Spinal cord (tissue), 10 donors: ENCODE results near the gene GNAQ. TPM values are rescaled to one million over a fixed set of nuclear protein-coding genes. Genes with fewer than 3 reads are reported as not detected.
"Not testable (repeated sequence)": the region's sequence is repeated elsewhere in the genome, so short reads cannot be mapped to it uniquely, and the experiment has no call there.

Source experiments
- DNase-seq, 6 donors: peaks; one replicate each; pipeline versions ENCODE4 v3.0.0 to v3.0.0-alpha.2; 2013 to 2015; ENCODE audit warnings: low spot score in 6 of 6, low read depth in 4 of 6
- H3K27ac ChIP-seq: one replicate; pipeline ENCODE4 v1.5.1; 2013; ENCODE audit warnings: low read depth, low read length, control low read depth
- H3K27me3 ChIP-seq: one replicate; pipeline ENCODE4 v1.6.1; 2013; ENCODE audit warnings: low read length; ENCODE audit not compliant: control insufficient read depth, insufficient read depth
- H3K36me3 ChIP-seq: one replicate; pipeline ENCODE4 v1.6.1; 2013; ENCODE audit warnings: low read length; ENCODE audit not compliant: control insufficient read depth, insufficient read depth
- H3K4me1 ChIP-seq: one replicate; pipeline ENCODE4 v1.6.1; 2013; ENCODE audit warnings: low read length; ENCODE audit not compliant: control insufficient read depth, insufficient read depth
- H3K4me3 ChIP-seq: one replicate; pipeline ENCODE4 v1.5.1; 2013; ENCODE audit warnings: low read depth, low read length, control low read depth
- H3K9me3 ChIP-seq: one replicate; pipeline ENCODE4 v1.6.1; 2013; ENCODE audit warnings: low read length; ENCODE audit not compliant: control insufficient read depth, insufficient read depth
- WGBS: methylation state at CpG from one replicate; pipeline ENCODE4 v1.1.5; 2013; ENCODE audit warnings: missing lambda C conversion rate; ENCODE audit not compliant: insufficient coverage; 5-methylcytosine and 5-hydroxymethylcytosine counted together
- polyA plus RNA-seq, 2 donors: library from polyadenylated mRNA; unstranded; fragments of 120-200 nt; gene quantifications; one replicate each; pipeline ENCODE4 v1.2.1, GENCODE V29; 2013; ENCODE audit not compliant: insufficient read length in 2 of 2
- total RNA-seq, 2 donors: library from RNA; depleted of rRNA in 1 of 2; stranded (reverse); fragments of 120-200 nt in 1 of 2; fragments of >200 nt in 1 of 2; gene quantifications; one replicate each; pipeline versions ENCODE4 v1.2.3 to v1.2.4, GENCODE V29; 2013 to 2014
- donor health status: healthy.

GNAQ gene
- total and polyA plus RNA-seq, 4 donors: 53.2 to 134 (median 102) TPM

GRCh38 chr9:77892955-77893514 is 138.6 kb downstream of the GNAQ start:
- no peak for DNase-seq
- H3K4me3 ChIP-seq: no peak overlapping the region
- H3K9me3 ChIP-seq: no peaks in the 10 kb centered on the region
- H3K27me3 ChIP-seq: no peaks in the 10 kb centered on the region
- no peaks in the 10 kb centered on the region for H3K36me3 ChIP-seq
- WGBS: 100% methylated on average over 1 of the region's 3 CpGs
- peaks cover 9% of the 10 kb centered on the region for H3K4me1 ChIP-seq
- H3K27ac ChIP-seq: no peak overlapping the region

- WGBS: 11% methylated on average over 1 of the region's 1 CpG
- H3K27ac ChIP-seq: no peak overlapping the region
- no peaks in the 10 kb centered on the region for H3K36me3 ChIP-seq
- H3K4me3 ChIP-seq: no peak overlapping the region
- H3K9me3 ChIP-seq: no peaks in the 10 kb centered on the region
- DNase-seq: no peak
- H3K27me3 ChIP-seq: no peaks in the 10 kb centered on the region
- peaks cover 3% of the 10 kb centered on the region for H3K4me1 ChIP-seq
Measured at GRCh38 chr9:77892171-77892570, 139.4 kb downstream of the GNAQ start.

- Histone ChIP-seq H3K9me3 (no peaks in the 10 kb centered on the region), H3K36me3 (no peaks in the 10 kb centered on the region), H3K27me3 (no peaks in the 10 kb centered on the region), H3K4me1 (no peaks in the 10 kb centered on the region), H3K4me3 (no peak overlapping the region), H3K27ac (no peak overlapping the region)
- DNase-seq: no peak
- 86% methylated on average over 2 of the region's 8 CpGs for WGBS
Measured at GRCh38 chr9:77891128-77891800, 140.3 kb downstream of the GNAQ start.

- H3K36me3 ChIP-seq: no peaks in the 10 kb centered on the region
- H3K27me3 ChIP-seq: no peaks in the 10 kb centered on the region
- WGBS: no CpG with 5 or more reads among the region's 2 CpGs
- H3K4me1 ChIP-seq: peaks cover 4% of the 10 kb centered on the region
- H3K9me3 ChIP-seq: no peaks in the 10 kb centered on the region
- no peak overlapping the region for H3K27ac ChIP-seq
- no peak overlapping the region for H3K4me3 ChIP-seq
- no peak for DNase-seq
Measured at GRCh38 chr9:77887662-77888061, 143.9 kb downstream of the GNAQ start.

GRCh38 chr9:77885104-77885672 is 146.4 kb downstream of the GNAQ start:
- Histone ChIP-seq H3K36me3 (no peaks in the 10 kb centered on the region), H3K9me3 (no peaks in the 10 kb centered on the region), H3K4me3 (no peak overlapping the region), H3K4me1 (peaks cover 9% of the 10 kb centered on the region), H3K27me3 (no peaks in the 10 kb centered on the region), H3K27ac (peak overlapping the region; percentile 40)
- peak in 2 of 6 donors; percentile 24 to 62 for DNase-seq
- 50% methylated on average over 1 of the region's 3 CpGs for WGBS

GRCh38 chr9:77883846-77884771 is 147.5 kb downstream of the GNAQ start:
- DNase-seq: peak in 1 of 6 donors; percentile 22

GRCh38 chr9:77883133-77883532 is 148.5 kb downstream of the GNAQ start:
- no peaks in the 10 kb centered on the region for H3K27me3 ChIP-seq
- peaks cover 9% of the 10 kb centered on the region for H3K4me1 ChIP-seq
- no peaks in the 10 kb centered on the region for H3K36me3 ChIP-seq
- H3K27ac ChIP-seq: no peak overlapping the region
- H3K9me3 ChIP-seq: no peaks in the 10 kb centered on the region
- H3K4me3 ChIP-seq: no peak overlapping the region
- DNase-seq: no peak

More at GRCh38 chr9:77883846-77884771, 147.5 kb downstream of the GNAQ start:
- WGBS: 46% methylated on average over 2 of the region's 5 CpGs
- Histone ChIP-seq H3K4me3 (no peak overlapping the region), H3K9me3 (no peaks in the 10 kb centered on the region), H3K4me1 (peaks cover 9% of the 10 kb centered on the region), H3K36me3 (no peaks in the 10 kb centered on the region), H3K27me3 (no peaks in the 10 kb centered on the region), H3K27ac (peak overlapping the region; percentile 19)

- no peak overlapping the region for H3K27ac ChIP-seq
- no peak for DNase-seq
- H3K4me3 ChIP-seq: no peak overlapping the region
- no peaks in the 10 kb centered on the region for H3K36me3 ChIP-seq
- H3K4me1 ChIP-seq: peaks cover 9% of the 10 kb centered on the region
- no peaks in the 10 kb centered on the region for H3K27me3 ChIP-seq
- no peaks in the 10 kb centered on the region for H3K9me3 ChIP-seq
- WGBS: no CpG with 5 or more reads among the region's 4 CpGs
Measured at GRCh38 chr9:77882294-77882693, 149.3 kb downstream of the GNAQ start.

GRCh38 chr9:77881634-77882033 is 150.0 kb downstream of the GNAQ start:
- not testable (repeated sequence) for H3K27ac ChIP-seq, H3K4me1 ChIP-seq, H3K36me3 ChIP-seq, H3K9me3 ChIP-seq, H3K27me3 ChIP-seq, DNase-seq, H3K4me3 ChIP-seq
- 100% methylated on average over 7 of the region's 8 CpGs for WGBS
